GM12872 (cell line): ENCODE data around the gene RASGRP3.

ENCODE experiments used
- TF ChIP-seq, protein P1 (sequence below): IDR thresholded peaks from 3 replicates; pipeline ENCODE4 v1.5.1; 2011; ENCODE audit warnings: low read depth, mild to moderate bottlenecking, low read length, moderate library complexity; ENCODE audit not compliant: insufficient read depth

The RASGRP3 gene

DNA sequence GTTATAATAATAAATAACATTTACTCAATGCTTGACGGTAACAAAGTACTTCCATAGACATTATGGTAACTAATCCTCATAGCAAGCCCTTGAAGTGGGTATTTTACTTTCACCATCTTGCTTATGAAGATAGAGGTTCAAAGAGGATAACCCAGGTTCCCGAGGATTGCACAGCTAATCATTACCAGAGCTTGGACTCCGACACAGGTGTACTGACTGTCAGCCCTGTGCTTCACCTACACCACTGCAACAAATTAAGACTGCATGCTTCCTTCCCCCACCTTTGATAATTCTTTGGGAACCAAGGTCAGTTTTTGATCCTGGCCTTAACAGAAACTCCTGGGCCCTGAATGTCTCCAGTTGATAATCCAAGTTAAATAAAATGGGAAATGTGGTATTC is 73.8 kb downstream of the RASGRP3 start:
- TF ChIP-seq, protein P1, sequence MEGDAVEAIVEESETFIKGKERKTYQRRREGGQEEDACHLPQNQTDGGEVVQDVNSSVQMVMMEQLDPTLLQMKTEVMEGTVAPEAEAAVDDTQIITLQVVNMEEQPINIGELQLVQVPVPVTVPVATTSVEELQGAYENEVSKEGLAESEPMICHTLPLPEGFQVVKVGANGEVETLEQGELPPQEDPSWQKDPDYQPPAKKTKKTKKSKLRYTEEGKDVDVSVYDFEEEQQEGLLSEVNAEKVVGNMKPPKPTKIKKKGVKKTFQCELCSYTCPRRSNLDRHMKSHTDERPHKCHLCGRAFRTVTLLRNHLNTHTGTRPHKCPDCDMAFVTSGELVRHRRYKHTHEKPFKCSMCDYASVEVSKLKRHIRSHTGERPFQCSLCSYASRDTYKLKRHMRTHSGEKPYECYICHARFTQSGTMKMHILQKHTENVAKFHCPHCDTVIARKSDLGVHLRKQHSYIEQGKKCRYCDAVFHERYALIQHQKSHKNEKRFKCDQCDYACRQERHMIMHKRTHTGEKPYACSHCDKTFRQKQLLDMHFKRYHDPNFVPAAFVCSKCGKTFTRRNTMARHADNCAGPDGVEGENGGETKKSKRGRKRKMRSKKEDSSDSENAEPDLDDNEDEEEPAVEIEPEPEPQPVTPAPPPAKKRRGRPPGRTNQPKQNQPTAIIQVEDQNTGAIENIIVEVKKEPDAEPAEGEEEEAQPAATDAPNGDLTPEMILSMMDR = no peak

DNA sequence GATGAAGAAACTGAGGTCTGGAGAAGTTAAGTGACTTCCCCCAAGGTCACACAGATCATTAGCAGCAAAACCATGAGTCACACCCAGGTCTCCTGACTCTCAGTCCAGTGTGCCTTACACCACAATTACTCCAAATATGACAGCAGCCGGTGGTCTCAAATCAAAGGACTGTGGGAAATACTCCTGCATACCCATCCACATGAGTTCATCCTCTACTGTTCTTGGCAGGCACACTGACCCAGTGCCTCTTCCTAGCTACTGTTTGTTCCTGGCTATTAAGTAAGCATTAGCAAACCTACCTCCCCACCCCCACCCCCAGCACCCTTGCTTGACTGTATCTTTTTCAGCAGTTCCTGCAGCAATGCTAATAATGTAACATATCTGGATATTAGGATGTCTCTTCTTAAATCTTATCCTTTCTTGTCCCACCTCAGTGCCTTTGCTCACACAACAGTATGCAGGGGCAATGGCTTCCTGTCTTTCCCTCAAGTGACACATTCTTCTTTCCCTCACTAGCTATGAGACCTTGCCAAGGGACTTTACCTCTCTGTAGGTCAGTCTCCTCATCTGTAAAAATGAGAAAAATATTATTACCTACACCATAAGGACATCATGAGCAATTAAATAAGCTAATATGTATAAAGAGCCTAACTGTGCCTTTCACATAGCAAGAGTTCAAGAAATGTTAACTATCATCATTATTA is 76.5 kb downstream of the RASGRP3 start:
- TF ChIP-seq, protein P1 = no peak

DNA sequence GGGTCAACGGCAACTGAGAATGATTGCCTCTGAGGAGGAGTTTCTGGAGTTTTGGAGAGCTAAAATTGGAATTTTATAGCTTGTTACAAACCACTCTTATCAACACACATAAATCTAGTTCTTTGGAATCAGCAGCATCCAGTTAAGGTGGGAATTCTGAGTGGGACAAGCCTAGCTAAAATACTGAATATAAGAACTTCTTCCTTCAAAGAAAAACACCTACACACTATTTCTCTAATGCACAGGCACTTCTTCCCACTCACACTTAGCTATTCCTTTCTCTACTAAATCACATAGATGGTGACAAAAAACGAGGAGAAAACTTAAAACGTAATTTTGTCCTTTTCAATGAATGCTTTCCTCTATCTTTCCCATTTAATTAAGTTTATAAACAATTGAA is 79.2 kb downstream of the RASGRP3 start:
- TF ChIP-seq, protein P1 = no peak

DNA sequence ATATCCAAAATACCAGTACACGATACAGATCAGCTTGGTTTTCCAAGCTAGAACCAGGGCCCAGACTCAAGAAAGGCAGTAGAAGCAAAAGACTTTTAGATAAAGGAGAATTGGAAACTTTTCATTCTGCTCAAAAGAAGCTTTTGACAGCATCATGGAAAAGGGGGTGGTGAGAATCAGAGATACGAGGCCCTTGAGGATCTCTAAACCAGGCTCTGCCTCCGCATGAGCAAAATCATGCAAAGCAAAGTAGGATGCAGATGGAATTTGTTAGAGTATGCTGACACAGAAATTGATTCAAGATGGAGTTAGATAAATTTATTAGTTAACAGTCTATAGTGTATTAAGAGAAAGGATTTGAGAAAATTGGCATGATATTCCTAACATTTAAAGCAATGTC is 82.9 kb downstream of the RASGRP3 start:
- TF ChIP-seq, protein P1 = no peak

DNA sequence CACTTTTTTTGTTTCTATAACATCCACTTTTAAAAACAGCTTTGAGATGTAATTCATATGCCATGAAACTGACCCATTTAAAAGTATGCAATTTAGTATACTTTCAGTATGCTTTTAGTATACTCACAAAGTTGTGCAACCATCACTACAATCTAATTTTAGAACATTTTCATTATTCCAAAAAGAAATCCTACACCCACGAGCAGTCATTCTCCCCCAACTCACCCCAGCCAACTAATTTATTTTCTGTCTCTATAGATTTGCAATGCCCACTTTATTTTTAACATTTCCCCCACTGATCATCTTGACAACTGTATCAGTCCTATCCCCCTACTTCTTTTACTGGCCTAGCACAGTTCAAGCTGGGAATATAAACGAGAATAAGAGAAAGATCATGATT is 83.6 kb downstream of the RASGRP3 start:
- TF ChIP-seq, protein P1 = no peak

DNA sequence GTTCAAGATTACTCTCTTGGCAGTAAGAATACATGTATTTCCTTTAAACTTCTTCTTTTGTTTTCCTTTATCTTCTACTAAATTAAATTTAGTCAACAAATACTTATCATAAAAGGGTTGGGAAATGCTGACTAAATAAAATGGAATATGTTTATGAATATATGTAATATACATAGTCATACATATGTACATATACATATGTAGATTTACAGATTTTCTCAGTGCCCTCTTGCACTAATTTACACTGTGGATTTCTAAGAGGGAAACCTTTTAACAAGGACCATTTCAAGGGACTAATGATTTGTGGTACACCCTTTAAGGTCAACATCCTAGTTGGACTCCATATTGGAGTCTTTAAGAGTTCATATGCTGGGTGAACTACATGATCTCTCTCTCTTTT is 85.4 kb downstream of the RASGRP3 start:
- TF ChIP-seq, protein P1 = no peak

DNA sequence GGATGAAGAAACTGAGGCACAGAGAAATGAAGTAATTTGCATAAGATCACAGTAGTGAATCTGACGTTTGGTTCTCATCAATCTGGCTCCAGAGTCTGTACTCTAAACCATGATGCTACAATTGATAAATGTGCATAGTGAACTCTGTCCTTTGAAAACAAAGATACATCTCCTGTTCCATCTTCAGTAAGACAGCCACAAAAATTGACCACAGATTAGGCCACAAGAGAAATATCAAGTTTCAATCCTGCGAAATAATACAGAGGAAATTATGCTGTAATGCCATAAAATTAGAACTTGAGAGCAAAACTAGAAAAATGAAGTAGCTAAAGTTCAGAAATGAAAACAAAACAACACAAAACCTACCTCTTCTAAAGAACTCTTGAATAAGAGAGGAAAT is 94.2 kb downstream of the RASGRP3 start:
- TF ChIP-seq, protein P1 = no peak

DNA sequence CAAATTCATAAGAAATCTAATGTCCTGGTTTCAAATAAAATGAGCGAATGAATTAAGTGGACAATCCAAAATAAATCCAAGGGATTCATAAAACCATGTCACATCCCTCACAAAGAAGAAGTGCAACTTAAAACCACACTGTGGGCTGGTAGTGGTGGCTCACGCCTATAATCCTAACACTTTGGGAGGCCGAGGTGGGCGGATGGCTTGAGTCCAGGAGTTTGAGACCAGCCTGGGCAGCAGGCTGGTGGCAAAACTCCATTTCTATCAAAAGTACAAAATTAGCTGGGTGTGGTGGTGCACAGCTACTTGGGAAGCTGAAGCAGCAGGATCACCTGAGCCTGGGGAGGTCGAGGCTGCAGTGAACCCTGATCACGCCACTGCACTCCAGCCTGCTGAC is 97.2 kb downstream of the RASGRP3 start:
- TF ChIP-seq, protein P1 = no peak
